HT1080 (cell line): ENCODE results near the gene TMEM17. TPM values are rescaled to one million over a fixed set of nuclear protein-coding genes. Genes with fewer than 3 reads are reported as not detected.

Experiments
- DNase-seq: peaks from one replicate; pipeline ENCODE4 v3.0.0-alpha.2; 2015; ENCODE audit warnings: low read depth
- total RNA-seq: library from RNA; depleted of rRNA; stranded (reverse); fragments of >200 nt; shearing (Covaris generic); gene quantifications from 2 replicates; pipeline ENCODE4 v1.2.3, GENCODE V29; 2014

Gene TMEM17
- total RNA-seq, 1 experiment from 2014 or later = 4.1 TPM

GRCh38 chr2:62512384-62512783, 6.4 kb upstream of the TMEM17 start:
- DNase-seq = no peak

GRCh38 chr2:62511636-62512035, 5.6 kb upstream of the TMEM17 start:
- no peak for DNase-seq

GRCh38 chr2:62506421-62506750, 391 bp upstream of the TMEM17 start:
- DNase-seq = no peak

GRCh38 chr2:62505109-62505749, 766 bp downstream of the TMEM17 start:
- no peak for DNase-seq

GRCh38 chr2:62504657-62505056, 1.3 kb downstream of the TMEM17 start:
- no peak for DNase-seq

- peak; percentile 54 for DNase-seq
Measured at GRCh38 chr2:62501794-62502500, 4.0 kb downstream of the TMEM17 start.

- DNase-seq = no peak
Measured at GRCh38 chr2:62501069-62501468, 4.9 kb downstream of the TMEM17 start.

GRCh38 chr2:62499430-62500060, 6.5 kb downstream of the TMEM17 start:
- no peak for DNase-seq

- DNase-seq = no peak
Measured at GRCh38 chr2:62498739-62499138, 7.3 kb downstream of the TMEM17 start.

GRCh38 chr2:62495761-62496160, 10.2 kb downstream of the TMEM17 start:
- no peak for DNase-seq

GRCh38 chr2:62492048-62492447, 13.9 kb downstream of the TMEM17 start:
- DNase-seq = no peak

- DNase-seq = no peak
Measured at GRCh38 chr2:62489702-62490101, 16.3 kb downstream of the TMEM17 start.

GRCh38 chr2:62489162-62489561, 16.8 kb downstream of the TMEM17 start:
- no peak for DNase-seq

- DNase-seq = no peak
Measured at GRCh38 chr2:62486439-62486765, 19.6 kb downstream of the TMEM17 start.

- DNase-seq = no peak
Measured at GRCh38 chr2:62485761-62486438, 20.1 kb downstream of the TMEM17 start.

GRCh38 chr2:62482558-62483352, 23.2 kb downstream of the TMEM17 start:
- no peak for DNase-seq

GRCh38 chr2:62479917-62480316, 26.1 kb downstream of the TMEM17 start:
- DNase-seq = no peak

GRCh38 chr2:62478093-62478580, 27.9 kb downstream of the TMEM17 start:
- peak; percentile 49 for DNase-seq

- DNase-seq = no peak
Measured at GRCh38 chr2:62477573-62477972, 28.4 kb downstream of the TMEM17 start.

GRCh38 chr2:62475172-62476011, 30.6 kb downstream of the TMEM17 start:
- DNase-seq = no peak
